RWPE2 (cell line): Measurements from ENCODE around the gene TMEM63A.

Source experiments
- ATAC-seq: fragments of 200-7000 bp; cut with Tn5 transposase; 3 replicates; pipeline ENCODE4 v1.9.1; 2021; ENCODE audit warnings: low read depth
- DNase-seq: peaks from one replicate; pipeline ENCODE4 v3.0.0-alpha.2; 2020; ENCODE audit warnings: low spot score
- H3K27ac ChIP-seq: fragments of 450-650 bp; 2 replicates; pipeline ENCODE4 v1.5.1; 2017; ENCODE audit warnings: mild to moderate bottlenecking; ENCODE audit not compliant: poor library complexity, severe bottlenecking
- H3K27me3 ChIP-seq: fragments of 250-450 bp; sonication (Bioruptor Pico); 2 replicates; pipeline ENCODE4 v1.5.1; 2021; ENCODE audit warnings: mild to moderate bottlenecking, moderate library complexity; ENCODE audit not compliant: insufficient read depth, poor library complexity, severe bottlenecking
- H3K36me3 ChIP-seq: fragments of 250-450 bp; sonication (Bioruptor Pico); 2 replicates; pipeline ENCODE4 v1.5.1; 2020; ENCODE audit warnings: low read depth, mild to moderate bottlenecking, moderate library complexity
- H3K4me1 ChIP-seq: fragments of 250-450 bp; sonication (Bioruptor Pico); 2 replicates; pipeline ENCODE4 v1.5.1; 2021; ENCODE audit warnings: mild to moderate bottlenecking, moderate library complexity; ENCODE audit not compliant: insufficient read depth, poor library complexity, severe bottlenecking
- H3K4me3 ChIP-seq: fragments of 250-450 bp; sonication (Bioruptor Pico); 2 replicates; pipeline ENCODE4 v1.5.1; 2021; ENCODE audit warnings: mild to moderate bottlenecking, moderate library complexity; ENCODE audit not compliant: severe bottlenecking
- H3K9me3 ChIP-seq: fragments of 250-450 bp; sonication (Bioruptor Pico); 2 replicates; pipeline ENCODE4 v1.5.1; 2021; ENCODE audit warnings: mild to moderate bottlenecking, moderate library complexity; ENCODE audit not compliant: severe bottlenecking
- CTCF ChIP-seq: fragments of 450-650 bp; IDR thresholded peaks from one replicate; pipeline ENCODE4 v1.5.1; 2017; ENCODE audit warnings: mild to moderate bottlenecking, moderate library complexity; ENCODE audit not compliant: poor library complexity, severe bottlenecking

TMEM63A gene

DNA sequence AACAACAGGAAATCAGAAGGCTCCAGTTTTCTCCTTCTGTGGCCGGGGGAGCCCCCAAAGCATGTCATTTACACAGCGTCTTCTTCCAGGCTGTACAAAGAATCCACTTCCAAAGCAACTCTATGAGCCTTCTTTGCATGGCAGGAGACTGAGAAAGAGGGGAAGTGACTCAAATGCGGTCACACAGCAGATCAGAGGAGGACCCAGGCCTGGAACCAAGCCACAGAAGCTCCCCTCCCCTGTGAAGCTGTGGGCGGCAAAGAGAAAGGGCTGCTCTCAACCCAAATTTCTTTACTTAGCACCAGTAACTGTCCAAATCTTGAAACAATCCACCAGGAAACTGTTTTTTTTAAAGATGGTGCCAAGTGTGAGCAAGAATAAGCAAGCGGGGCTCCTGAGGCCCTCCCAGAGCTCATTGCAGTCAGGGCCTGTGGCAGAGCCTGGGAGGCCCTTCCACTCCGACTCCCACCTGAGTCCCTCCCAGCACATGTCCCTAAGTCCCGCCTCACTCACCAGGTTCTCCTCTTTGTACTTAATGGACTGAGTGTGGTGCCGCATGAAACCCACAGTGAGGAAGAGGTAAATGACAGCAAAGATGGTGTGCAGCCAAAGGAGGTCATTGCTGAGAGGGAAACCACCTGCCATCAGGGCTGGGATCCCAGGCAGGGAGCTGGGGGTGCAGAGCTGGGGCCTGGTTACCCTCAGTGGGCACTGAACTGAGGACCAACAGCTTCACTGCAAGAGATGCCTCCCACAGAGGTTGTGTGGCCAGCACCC lies 15.9 kb downstream of the TMEM63A start:
- DNase-seq (no peak), ATAC-seq (no peak)
- Histone ChIP-seq H3K27ac (no peak overlapping the region), H3K36me3 (0 out of 2 replicates have a peak, but pooled peaks cover 3% of the 10 kb centered on the region), H3K27me3 (no peaks in the 10 kb centered on the region), H3K4me3 (no peak overlapping the region), H3K9me3 (no peaks in the 10 kb centered on the region), H3K4me1 (no peaks in the 10 kb centered on the region)
- no peak for TF ChIP-seq CTCF

DNA sequence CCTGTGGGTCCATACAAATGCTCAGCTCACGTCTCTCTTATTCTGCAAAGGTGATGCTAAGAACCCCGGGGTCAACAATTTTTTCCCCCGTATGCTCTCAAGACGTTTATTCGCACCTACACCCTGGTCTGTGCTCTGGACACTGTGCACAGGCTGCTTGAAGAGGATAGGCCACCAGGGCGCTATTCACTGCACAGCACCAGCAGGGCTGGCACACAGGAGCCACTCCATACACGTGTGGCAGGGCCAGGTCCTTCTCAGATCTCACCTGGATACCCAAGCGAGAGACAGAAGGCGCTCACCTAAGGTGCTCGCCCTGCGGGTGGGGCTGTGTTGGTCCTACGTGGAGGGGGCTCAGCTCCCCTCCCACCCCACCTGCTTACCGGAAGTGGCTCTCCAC lies 16.7 kb downstream of the TMEM63A start:
- ATAC-seq: no peak
- TF ChIP-seq CTCF: no peak
- Histone ChIP-seq H3K27ac (no peak overlapping the region), H3K36me3 (no peaks in the 10 kb centered on the region), H3K9me3 (no peaks in the 10 kb centered on the region), H3K27me3 (no peaks in the 10 kb centered on the region), H3K4me1 (no peaks in the 10 kb centered on the region), H3K4me3 (no peak overlapping the region)
- DNase-seq: no peak

- Histone ChIP-seq H3K27ac (no peak overlapping the region), H3K27me3 (no peaks in the 10 kb centered on the region), H3K4me3 (no peak overlapping the region), H3K9me3 (no peaks in the 10 kb centered on the region), H3K4me1 (no peaks in the 10 kb centered on the region), H3K36me3 (no peaks in the 10 kb centered on the region)
- ATAC-seq: no peak
- TF ChIP-seq CTCF: no peak
- DNase-seq: no peak
Observed at GRCh38 chr1:225863167-225863566, 19.0 kb downstream of the TMEM63A start.

- H3K27ac ChIP-seq: no peak overlapping the region
Observed at GRCh38 chr1:225862581-225862950, 19.6 kb downstream of the TMEM63A start.

More at GRCh38 chr1:225862581-225862950, 19.6 kb downstream of the TMEM63A start:
- no peaks in the 10 kb centered on the region for H3K9me3 ChIP-seq
- DNase-seq (no peak), ATAC-seq (no peak)
- H3K36me3 ChIP-seq: no peaks in the 10 kb centered on the region
- no peak overlapping the region for H3K4me3 ChIP-seq
- TF ChIP-seq CTCF: no peak
- no peaks in the 10 kb centered on the region for H3K4me1 ChIP-seq
- H3K27me3 ChIP-seq: no peaks in the 10 kb centered on the region
